SU-DHL-6 (cell line): Measurements from ENCODE around the gene CERS6.

Experiments
- CTCF ChIP-seq: fragments of 200-600 bp; sonication (generic); IDR thresholded peaks from one replicate; pipeline ENCODE4 v1.5.1; 2017; ENCODE audit warnings: antibody characterized with exemption, mild to moderate bottlenecking, low read length, moderate library complexity; ENCODE audit not compliant: insufficient read depth, poor library complexity, severe bottlenecking
- EZH2phosphoT487 ChIP-seq: fragments of 200-600 bp; sonication (generic), shearing (Covaris generic); conservative IDR thresholded peaks from 2 replicates; pipeline ENCODE4 v1.6.1; 2018; ENCODE audit warnings: mild to moderate bottlenecking, antibody characterized with exemption, low read length, moderate library complexity, mixed read lengths

DNA sequence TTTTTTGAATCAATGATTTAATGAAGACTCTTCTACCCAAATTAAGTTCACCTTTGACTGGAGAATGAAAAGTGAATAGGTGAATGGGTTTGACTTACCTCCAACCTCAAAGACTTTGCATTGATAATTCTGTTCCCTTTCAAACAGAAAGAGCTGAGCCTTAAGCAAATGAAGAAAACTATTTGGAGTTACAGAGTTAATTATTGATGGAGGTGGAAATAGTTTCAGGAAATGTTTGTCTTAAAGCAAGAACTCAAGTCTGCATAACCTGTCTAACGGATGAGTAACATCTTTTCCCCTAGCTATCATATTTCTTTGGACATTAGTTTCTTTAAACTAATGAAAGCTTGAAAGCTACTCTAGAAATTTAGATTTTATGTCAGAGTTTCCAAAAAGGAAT, 166.5 kb downstream of the CERS6 start:
- TF ChIP-seq CTCF: no peak
- no peak for TF ChIP-seq EZH2phosphoT487
